K562 (cell line): ENCODE results near the gene FBXO48. TPM values are rescaled to one million over a fixed set of nuclear protein-coding genes. Genes with fewer than 3 reads are reported as not detected.

Source experiments
- CBFA2T3 ChIP-seq: fragments of 450-650 bp; IDR thresholded peaks from 2 replicates; pipeline ENCODE4 v1.6.1; 2017
- CREB5 ChIP-seq: fragments of 250-450 bp; sonication (Bioruptor Pico); IDR thresholded peaks from 2 replicates; pipeline ENCODE4 v1.5.0; 2020; ENCODE audit warnings: mild to moderate bottlenecking
- DMBX1 ChIP-seq: fragments of 250-450 bp; sonication (Bioruptor Pico); IDR thresholded peaks from 2 replicates; pipeline ENCODE4 v1.8.0; 2022; ENCODE audit warnings: inconsistent platforms, mild to moderate bottlenecking, moderate library complexity, borderline replicate concordance
- IRF1 ChIP-seq: sonication (generic); formaldehyde crosslinking; IDR thresholded peaks from 2 replicates; pipeline ENCODE4 v1.8.0; 2022; ENCODE audit warnings: missing genetic modification reagents, mild to moderate bottlenecking, borderline replicate concordance
- MAFG ChIP-seq: fragments of 450-650 bp; conservative IDR thresholded peaks from 2 replicates; pipeline ENCODE4 v1.6.1; 2016; ENCODE audit warnings: missing genetic modification characterization, missing compliant biosample characterization
- NCOA2 ChIP-seq, 2 experiments: fragments of 450-650 bp; IDR thresholded peaks; 2 replicates each; pipeline ENCODE4 v1.6.1; 2018; ENCODE audit warnings: mild to moderate bottlenecking in 2 of 2, moderate library complexity in 1 of 2; ENCODE audit not compliant: partially characterized antibody in 2 of 2
- PKNOX1 ChIP-seq: fragments of 450-650 bp; IDR thresholded peaks from 2 replicates; pipeline ENCODE4 v1.6.1; 2016
- PREB ChIP-seq: sonication (generic); formaldehyde crosslinking; IDR thresholded peaks from 2 replicates; pipeline ENCODE4 v1.8.1; 2023; ENCODE audit warnings: mild to moderate bottlenecking, missing genetic modification reagents
- RAD21 ChIP-seq, 2 experiments: fragments of 250-450 bp in 1 of 2; fragments of 450-650 bp in 1 of 2; sonication (Bioruptor Pico) in 1 of 2; formaldehyde crosslinking in 1 of 2; IDR thresholded peaks in 1 of 2; conservative IDR thresholded peaks in 1 of 2; 2 replicates each; pipeline versions ENCODE4 v1.4.0 to v1.8.0; 2020 to 2022; ENCODE audit warnings: mild to moderate bottlenecking in 2 of 2, moderate library complexity in 1 of 2
- REST ChIP-seq, 2 experiments: fragments of 450-650 bp; formaldehyde crosslinking in 1 of 2; IDR thresholded peaks; 2 replicates each; pipeline versions ENCODE4 v1.4.0 to v1.6.1; 2014 to 2020; ENCODE audit warnings: mild to moderate bottlenecking in 2 of 2, borderline replicate concordance in 1 of 2, low read depth in 1 of 2
- SP1 ChIP-seq: sonication (generic); formaldehyde crosslinking; IDR thresholded peaks from 2 replicates; pipeline ENCODE4 v1.8.1; 2022; ENCODE audit warnings: mild to moderate bottlenecking, missing genetic modification reagents
- ZC3H8 ChIP-seq: fragments of 450-650 bp; IDR thresholded peaks from 2 replicates; pipeline ENCODE4 v1.6.1; 2017
- ZNF124 ChIP-seq: sonication (generic); formaldehyde crosslinking; IDR thresholded peaks from 2 replicates; pipeline ENCODE4 v1.8.1; 2022; ENCODE audit warnings: missing genetic modification reagents
- ZNF384 ChIP-seq: IDR thresholded peaks from 2 replicates; pipeline ENCODE4 v1.6.1; 2012; ENCODE audit warnings: low read depth, low read length, improper control_type of control experiment
- ZNF445 ChIP-seq: fragments of 250-450 bp; sonication (Bioruptor Pico); IDR thresholded peaks from 2 replicates; pipeline ENCODE4 v1.4.0; 2020; ENCODE audit warnings: low read depth, mild to moderate bottlenecking, moderate library complexity
- polyA plus RNA-seq, 8 experiments: library from polyadenylated mRNA; depleted of rRNA in 4 of 8; stranded (reverse) in 5 of 8; unstranded in 3 of 8; fragments of >200 nt; fragmentation: Nextera tagmentation in 2 of 8; fragmentation: Illumina TruSeq in 1 of 8; extraction: Ambion mirVana in 2 of 8; extraction: Trizol in 1 of 8; gene quantifications; 2 replicates each; pipeline versions ENCODE4 v1.2.1 to v1.2.3, GENCODE V29; 2011 to 2014; ENCODE audit warnings: inconsistent platforms in 1 of 8, missing spikeins in 1 of 8
- total RNA-seq, 7 experiments: library from RNA; depleted of rRNA in 6 of 7; stranded (reverse); fragments of >200 nt in 6 of 7; fragmentation: Illumina TruSeq in 2 of 7; extraction: Trizol in 2 of 7; gene quantifications; 2 replicates each; pipeline versions ENCODE4 v1.2.1 to v1.2.3, GENCODE V29; 2011 to 2021; ENCODE audit warnings: low replicate concordance in 1 of 7

The FBXO48 gene
- total and polyA plus RNA-seq, 9 of the 15 experiments (the other 6 are each of a cell fraction or from before 2014, with no cell fraction given), result 0.36 to 1.8 (median 0.73) TPM

- TF ChIP-seq DMBX1 (CRISPR knock-in tag), result no peak
- no peak for TF ChIP-seq CBFA2T3
- no peak for TF ChIP-seq ZNF384
- TF ChIP-seq RAD21 (CRISPR knock-in tag; conservative IDR thresholded peaks at IDR 0.05 in 1 of 2, IDR thresholded peaks at IDR 0.05 in 1 of 2), result no peak
- TF ChIP-seq CREB5 (CRISPR knock-in tag), result no peak
- TF ChIP-seq REST (IDR thresholded peaks at IDR 0.05; ENCODE audit: borderline replicate concordance), result no peak; the same call in 1 of the 2 replicates
- no peak for TF ChIP-seq REST (CRISPR knock-in tag; IDR thresholded peaks at IDR 0.05; ENCODE audit: low read depth)
- TF ChIP-seq SP1 (CRISPR knock-in tag), result 0 out of 2 replicates have a peak, but pooled peaks have one; percentile 20
- TF ChIP-seq ZNF124 (CRISPR knock-in tag), result no peak
- no peak for TF ChIP-seq ZC3H8
- TF ChIP-seq MAFG (tag), result no peak; the same call in 1 of the 2 replicates
- TF ChIP-seq NCOA2 (IDR thresholded peaks at IDR 0.05; ENCODE audit: partially characterized antibody in 2 of 2), result no peak
- no peak for TF ChIP-seq ZNF445
- no peak for TF ChIP-seq PKNOX1
- TF ChIP-seq PREB, result no peak
- TF ChIP-seq IRF1 (CRISPR knock-in tag), result no peak
Observed at GRCh38 chr2:68423966-68424650, 43.0 kb downstream of the FBXO48 start (continued).
